BE2C (cell line): ENCODE data around the gene PLEKHA6.

Experiments
- DNase-seq: peaks from one replicate; pipeline ENCODE4 v3.0.0-alpha.2; 2020
- H3K27me3 ChIP-seq: fragments of 250-450 bp; sonication (Bioruptor Pico); 2 replicates; pipeline ENCODE4 v1.5.1; 2020; ENCODE audit warnings: mild to moderate bottlenecking
- H3K36me3 ChIP-seq: fragments of 250-450 bp; sonication (Bioruptor Pico); 2 replicates; pipeline ENCODE4 v1.5.1; 2020; ENCODE audit warnings: mild to moderate bottlenecking
- H3K4me1 ChIP-seq: fragments of 250-450 bp; sonication (Bioruptor Pico); 2 replicates; pipeline ENCODE4 v1.5.1; 2020
- H3K4me3 ChIP-seq: 2 replicates; pipeline ENCODE4 v1.5.1; 2011; ENCODE audit warnings: low read depth, low read length
- H3K9me3 ChIP-seq: fragments of 250-450 bp; sonication (Bioruptor Pico); 2 replicates; pipeline ENCODE4 v1.5.1; 2020
- TF ChIP-seq, protein P1 (sequence below): IDR thresholded peaks from 2 replicates; pipeline ENCODE4 v1.5.1; 2012; ENCODE audit warnings: mild to moderate bottlenecking, low read depth, low read length

The PLEKHA6 gene

DNA sequence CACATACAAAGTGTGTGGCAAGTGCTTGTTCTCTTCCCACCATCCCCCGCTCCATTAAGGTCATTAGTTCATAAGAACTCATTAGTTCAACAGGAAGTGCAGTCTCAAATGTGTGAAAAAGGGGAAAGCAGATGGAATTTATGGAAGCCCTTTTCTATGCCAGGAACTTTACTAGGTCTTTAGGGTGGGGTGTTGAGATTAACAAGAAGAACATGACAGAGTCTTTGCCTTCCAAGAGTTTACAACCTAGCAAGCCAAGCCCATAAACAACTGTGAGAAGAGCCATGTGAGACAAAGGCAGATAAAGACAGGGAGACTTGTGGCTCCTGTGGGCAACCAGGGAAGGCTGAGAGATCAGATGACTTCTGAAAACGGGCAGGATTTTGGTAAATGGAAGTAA, 21.4 kb downstream of the PLEKHA6 start:
- Histone ChIP-seq H3K4me3 (no peak overlapping the region), H3K4me1 (peaks cover 82% of the 10 kb centered on the region), H3K9me3 (no peaks in the 10 kb centered on the region), H3K36me3 (0 out of 2 replicates have a peak, but pooled peaks cover 3% of the 10 kb centered on the region), H3K27me3 (no peaks in the 10 kb centered on the region)
- DNase-seq: no peak
- TF ChIP-seq, protein P1, sequence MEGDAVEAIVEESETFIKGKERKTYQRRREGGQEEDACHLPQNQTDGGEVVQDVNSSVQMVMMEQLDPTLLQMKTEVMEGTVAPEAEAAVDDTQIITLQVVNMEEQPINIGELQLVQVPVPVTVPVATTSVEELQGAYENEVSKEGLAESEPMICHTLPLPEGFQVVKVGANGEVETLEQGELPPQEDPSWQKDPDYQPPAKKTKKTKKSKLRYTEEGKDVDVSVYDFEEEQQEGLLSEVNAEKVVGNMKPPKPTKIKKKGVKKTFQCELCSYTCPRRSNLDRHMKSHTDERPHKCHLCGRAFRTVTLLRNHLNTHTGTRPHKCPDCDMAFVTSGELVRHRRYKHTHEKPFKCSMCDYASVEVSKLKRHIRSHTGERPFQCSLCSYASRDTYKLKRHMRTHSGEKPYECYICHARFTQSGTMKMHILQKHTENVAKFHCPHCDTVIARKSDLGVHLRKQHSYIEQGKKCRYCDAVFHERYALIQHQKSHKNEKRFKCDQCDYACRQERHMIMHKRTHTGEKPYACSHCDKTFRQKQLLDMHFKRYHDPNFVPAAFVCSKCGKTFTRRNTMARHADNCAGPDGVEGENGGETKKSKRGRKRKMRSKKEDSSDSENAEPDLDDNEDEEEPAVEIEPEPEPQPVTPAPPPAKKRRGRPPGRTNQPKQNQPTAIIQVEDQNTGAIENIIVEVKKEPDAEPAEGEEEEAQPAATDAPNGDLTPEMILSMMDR: no peak

DNA sequence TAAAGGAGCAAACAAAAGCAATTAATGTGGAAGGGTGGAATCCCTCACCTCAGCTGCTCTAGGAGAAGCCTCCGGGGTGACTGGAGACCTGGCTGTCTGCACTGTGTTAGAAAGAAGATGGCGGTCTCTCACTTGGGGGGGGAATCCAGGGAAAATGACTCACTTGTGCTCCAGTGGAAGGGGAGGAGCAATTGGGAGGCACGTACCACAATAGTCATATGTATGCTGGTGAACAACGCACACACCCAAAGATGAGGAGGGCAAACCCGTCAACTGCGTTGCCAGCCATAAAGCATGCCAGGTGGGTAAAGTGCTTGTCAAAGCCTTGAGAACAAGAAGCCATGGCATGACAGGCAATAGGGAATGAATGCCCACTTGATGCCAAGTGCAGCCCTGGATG, 22.1 kb downstream of the PLEKHA6 start:
- H3K36me3 ChIP-seq: no peaks in the 10 kb centered on the region
- H3K4me1 ChIP-seq: peaks cover 81% of the 10 kb centered on the region
- DNase-seq: no peak
- H3K4me3 ChIP-seq: no peak overlapping the region
- TF ChIP-seq, protein P1: no peak
- H3K27me3 ChIP-seq: no peaks in the 10 kb centered on the region
- H3K9me3 ChIP-seq: no peaks in the 10 kb centered on the region

DNA sequence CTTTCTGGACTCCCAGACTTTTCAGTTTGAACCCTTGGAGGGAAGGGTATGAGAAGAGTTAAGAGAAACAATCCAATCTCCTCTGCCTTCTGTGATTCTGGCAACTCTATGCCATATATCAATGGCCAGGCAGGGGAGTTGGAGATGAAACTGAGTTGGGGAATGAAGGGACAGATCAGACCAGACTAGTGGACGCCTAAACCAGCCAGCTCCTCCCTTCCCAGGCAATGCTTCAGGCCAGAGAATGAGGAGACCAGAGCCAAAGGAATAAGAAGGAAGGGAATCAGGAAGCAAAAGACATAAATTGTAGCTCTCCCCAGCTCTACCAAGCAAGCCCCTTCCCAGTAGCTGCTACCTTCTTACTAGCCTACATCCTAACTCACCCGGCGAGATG, 22.7 kb downstream of the PLEKHA6 start:
- DNase-seq: no peak
- Histone ChIP-seq H3K4me3 (no peak overlapping the region), H3K27me3 (no peaks in the 10 kb centered on the region), H3K4me1 (peaks cover 76% of the 10 kb centered on the region), H3K9me3 (no peaks in the 10 kb centered on the region), H3K36me3 (no peaks in the 10 kb centered on the region)
- TF ChIP-seq, protein P1: no peak

DNA sequence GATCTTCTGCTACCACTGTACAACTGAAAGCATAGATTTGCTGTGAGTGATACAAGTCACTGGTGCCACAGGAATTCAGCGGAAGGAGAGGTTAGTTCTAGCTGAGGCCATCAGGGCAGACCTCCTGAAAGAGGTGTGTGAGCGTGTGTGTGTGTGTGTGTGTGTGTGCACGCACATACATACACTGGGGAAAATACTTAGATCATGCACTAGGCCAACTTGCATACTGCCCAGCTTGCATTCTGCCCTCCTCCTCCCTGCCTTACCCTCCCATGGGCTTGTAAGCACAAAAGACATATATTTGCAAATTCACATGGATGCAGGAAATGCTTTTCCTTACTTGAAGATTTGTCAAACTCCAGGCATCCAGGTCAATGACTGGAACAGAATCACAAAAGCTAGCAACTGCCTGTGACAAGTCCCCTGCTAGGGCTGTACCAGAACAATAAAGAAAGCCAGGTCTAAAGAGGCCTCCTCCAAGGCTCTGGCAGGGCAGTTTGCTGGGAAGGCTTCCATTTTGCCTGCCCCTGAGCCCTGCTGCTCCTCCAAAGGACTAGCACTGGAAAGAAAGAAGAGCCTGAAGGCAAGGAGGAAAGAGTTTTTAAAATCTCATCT, 23.2 kb downstream of the PLEKHA6 start:
- Histone ChIP-seq H3K4me1 (peaks cover 71% of the 10 kb centered on the region), H3K36me3 (no peaks in the 10 kb centered on the region), H3K27me3 (no peaks in the 10 kb centered on the region), H3K9me3 (no peaks in the 10 kb centered on the region), H3K4me3 (no peak overlapping the region)
- TF ChIP-seq, protein P1: no peak
- DNase-seq: no peak

GRCh38 chr1:204335533-204335932, 24.2 kb downstream of the PLEKHA6 start:
- Histone ChIP-seq H3K9me3 (no peaks in the 10 kb centered on the region; the same call in 1 of the 2 replicates), H3K27me3 (no peaks in the 10 kb centered on the region), H3K4me1 (peaks cover 61% of the 10 kb centered on the region), H3K4me3 (no peak overlapping the region), H3K36me3 (no peaks in the 10 kb centered on the region)
- TF ChIP-seq, protein P1: no peak
- peak; percentile 63 for DNase-seq

GRCh38 chr1:204335085-204335484, 24.6 kb downstream of the PLEKHA6 start:
- peaks cover 56% of the 10 kb centered on the region for H3K4me1 ChIP-seq
- TF ChIP-seq, protein P1: no peak
- no peaks in the 10 kb centered on the region for H3K27me3 ChIP-seq
- no peak overlapping the region for H3K4me3 ChIP-seq
- no peaks in the 10 kb centered on the region for H3K36me3 ChIP-seq
- no peaks in the 10 kb centered on the region; the same call in 1 of the 2 replicates for H3K9me3 ChIP-seq
- peak; percentile 81 for DNase-seq
